Karpas-422 (cell line): ENCODE results near the gene SEC16A. TPM values are rescaled to one million over a fixed set of nuclear protein-coding genes. Genes with fewer than 3 reads are reported as not detected.
"Not testable (repeated sequence)": the region's sequence is repeated elsewhere in the genome, so short reads cannot be mapped to it uniquely, and the experiment has no call there.

Experiments used
- DNase-seq: peaks from one replicate; pipeline ENCODE4 v3.0.0-alpha.2; 2015
- H2AFZ ChIP-seq: fragments of 200-600 bp; sonication (generic); 2 replicates; pipeline ENCODE4 v1.6.1; 2014; ENCODE audit warnings: antibody characterized with exemption, low read length, mixed read lengths
- H3K27ac ChIP-seq: fragments of 200-600 bp; sonication (generic); 2 replicates; pipeline ENCODE4 v1.5.1; 2014; ENCODE audit warnings: mild to moderate bottlenecking, low read length, moderate library complexity
- H3K27me3 ChIP-seq: fragments of 200-600 bp; sonication (generic); 2 replicates; pipeline ENCODE4 v1.6.1; 2014; ENCODE audit warnings: low read length, mixed read lengths
- H3K36me3 ChIP-seq: fragments of 200-600 bp; sonication (generic); 2 replicates; pipeline ENCODE4 v1.6.1; 2014; ENCODE audit warnings: low read length, mixed read lengths; ENCODE audit not compliant: insufficient read depth
- H3K4me1 ChIP-seq: fragments of 200-600 bp; sonication (generic); 2 replicates; pipeline ENCODE4 v1.6.1; 2014; ENCODE audit warnings: mild to moderate bottlenecking, low read length, mixed read lengths
- H3K4me2 ChIP-seq: fragments of 200-600 bp; sonication (generic); 2 replicates; pipeline ENCODE4 v1.6.1; 2014; ENCODE audit warnings: low read length, low read depth, mild to moderate bottlenecking; ENCODE audit not compliant: poor library complexity, severe bottlenecking
- H3K4me3 ChIP-seq: fragments of 200-600 bp; sonication (generic); 2 replicates; pipeline ENCODE4 v1.5.1; 2014; ENCODE audit warnings: mild to moderate bottlenecking, antibody characterized with exemption, low read length, mixed read lengths
- H3K79me2 ChIP-seq: fragments of 200-600 bp; sonication (generic); 2 replicates; pipeline ENCODE4 v1.6.1; 2014; ENCODE audit warnings: mild to moderate bottlenecking, low read length, mixed read lengths
- H3K9ac ChIP-seq: fragments of 200-600 bp; sonication (generic); 2 replicates; pipeline ENCODE4 v1.6.0; 2014; ENCODE audit warnings: low read length
- H3K9me2 ChIP-seq: fragments of 200-600 bp; sonication (generic), shearing (Covaris generic); replicated peaks from 2 replicates; pipeline ENCODE4 v1.6.0; 2014; ENCODE audit warnings: mild to moderate bottlenecking, low read length, moderate library complexity; ENCODE audit not compliant: insufficient read depth
- H3K9me3 ChIP-seq: fragments of 300-700, 200-600 bp; sonication (generic); 2 replicates; pipeline ENCODE4 v1.6.1; 2014; ENCODE audit warnings: low read length, mixed read lengths
- H4K20me1 ChIP-seq: fragments of 200-600 bp; sonication (generic); 2 replicates; pipeline ENCODE4 v1.6.1; 2014; ENCODE audit warnings: mild to moderate bottlenecking, antibody characterized with exemption, low read length, low read depth; ENCODE audit not compliant: insufficient read depth
- total RNA-seq: library from RNA; depleted of rRNA; stranded (reverse); fragments of >200 nt; shearing (Covaris generic); gene quantifications from 2 replicates; pipeline ENCODE4 v1.2.3, GENCODE V29; 2014; ENCODE audit warnings: low replicate concordance

The SEC16A gene
- total RNA-seq, 1 experiment from 2014 or later, result 21.5 TPM

DNA sequence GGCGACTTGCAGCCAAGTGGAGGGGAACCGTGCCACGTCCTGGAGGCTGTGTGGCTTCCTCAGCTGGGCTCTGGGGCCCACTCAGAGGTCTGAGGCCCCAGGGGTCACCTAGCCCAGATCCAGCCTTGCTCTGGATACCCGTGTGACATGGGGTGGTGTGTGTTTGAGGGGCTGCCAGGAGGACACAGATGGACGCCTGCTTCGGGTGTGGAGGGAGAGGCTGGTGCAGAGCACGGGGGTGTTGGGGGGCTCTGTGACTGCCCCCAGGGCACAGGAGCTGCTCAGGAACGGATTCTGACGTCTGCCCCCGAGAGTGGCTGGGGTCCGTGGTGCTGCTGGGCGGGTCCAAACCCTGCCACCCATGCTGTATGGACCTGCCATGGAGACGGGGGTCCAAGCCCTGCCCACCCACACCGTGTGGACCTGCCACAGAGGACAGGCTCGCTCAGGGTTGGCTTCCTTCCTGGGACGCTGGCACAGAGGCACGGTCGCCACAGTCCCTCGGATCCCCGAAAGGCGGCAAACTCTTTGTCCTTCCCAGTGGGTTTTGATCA is 53.7 kb downstream of the SEC16A start:
- Histone ChIP-seq H3K36me3 (no peaks in the 10 kb centered on the region), H3K9me3 (no peaks in the 10 kb centered on the region), H3K27me3 (no peaks in the 10 kb centered on the region), H3K9ac (no peak overlapping the region), H2AFZ (no peak overlapping the region), H4K20me1 (no peaks in the 10 kb centered on the region), H3K4me2 (no peak overlapping the region), H3K4me1 (no peaks in the 10 kb centered on the region), H3K27ac (no peak overlapping the region), H3K9me2 (no peaks in the 10 kb centered on the region), H3K4me3 (no peak overlapping the region), H3K79me2 (no peaks in the 10 kb centered on the region; the same call in 1 of the 2 replicates)
- no peak for DNase-seq

DNA sequence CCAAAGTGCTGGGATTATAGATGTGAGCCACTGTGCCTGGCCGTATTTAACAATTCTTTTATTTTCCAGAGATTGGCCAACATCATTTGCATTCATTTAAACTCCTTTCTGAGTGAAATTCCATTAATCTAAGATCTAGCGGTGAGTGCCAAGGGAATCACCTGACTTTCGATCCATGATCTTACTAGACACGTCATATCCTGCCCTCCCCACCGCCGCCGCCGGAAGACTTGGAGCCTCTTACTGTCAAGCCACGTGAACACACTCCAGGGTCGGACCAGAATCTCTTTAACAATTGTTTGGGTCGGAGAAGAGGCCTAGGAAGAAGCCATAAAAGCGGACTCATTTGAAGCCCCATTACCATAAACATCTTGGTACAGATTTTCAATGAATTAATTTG is 56.1 kb downstream of the SEC16A start:
- no peaks in the 10 kb centered on the region for H3K9me3 ChIP-seq
- H4K20me1 ChIP-seq, result no peaks in the 10 kb centered on the region
- H3K4me2 ChIP-seq, result no peak overlapping the region
- no peak overlapping the region for H3K4me3 ChIP-seq
- H3K4me1 ChIP-seq, result no peaks in the 10 kb centered on the region
- no peaks in the 10 kb centered on the region for H3K9me2 ChIP-seq
- DNase-seq, result no peak
- H3K27ac ChIP-seq, result no peak overlapping the region
- H3K27me3 ChIP-seq, result no peaks in the 10 kb centered on the region
- no peak overlapping the region for H3K9ac ChIP-seq
- H3K36me3 ChIP-seq, result no peaks in the 10 kb centered on the region
- H2AFZ ChIP-seq, result no peak overlapping the region
- H3K79me2 ChIP-seq, result no peaks in the 10 kb centered on the region

DNA sequence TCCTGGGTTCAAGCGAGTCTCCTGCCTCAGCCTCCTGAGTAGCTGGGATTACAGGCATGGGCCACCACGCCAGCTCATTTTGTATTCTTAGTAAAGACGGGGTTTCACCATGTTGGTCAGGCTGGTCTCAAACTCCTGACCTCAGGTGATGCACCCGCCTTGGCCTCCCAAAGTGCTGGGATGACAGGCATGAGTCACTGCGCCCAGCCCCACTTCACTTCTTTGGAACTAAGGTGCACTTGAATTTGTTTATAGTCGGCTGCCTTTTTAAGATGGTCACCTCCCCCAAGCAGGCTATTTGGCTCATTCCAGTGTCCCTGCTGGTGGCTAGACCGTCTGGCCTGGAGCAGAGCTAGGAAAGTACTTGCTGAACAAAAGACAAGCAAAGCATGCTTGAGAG is 57.5 kb downstream of the SEC16A start:
- H3K9me2 ChIP-seq, H3K4me1 ChIP-seq, H3K9ac ChIP-seq, H3K27ac ChIP-seq, H3K4me2 ChIP-seq, H3K9me3 ChIP-seq, H3K36me3 ChIP-seq, DNase-seq, H3K79me2 ChIP-seq, H3K27me3 ChIP-seq, H3K4me3 ChIP-seq, H4K20me1 ChIP-seq, H2AFZ ChIP-seq: not testable (repeated sequence)

DNA sequence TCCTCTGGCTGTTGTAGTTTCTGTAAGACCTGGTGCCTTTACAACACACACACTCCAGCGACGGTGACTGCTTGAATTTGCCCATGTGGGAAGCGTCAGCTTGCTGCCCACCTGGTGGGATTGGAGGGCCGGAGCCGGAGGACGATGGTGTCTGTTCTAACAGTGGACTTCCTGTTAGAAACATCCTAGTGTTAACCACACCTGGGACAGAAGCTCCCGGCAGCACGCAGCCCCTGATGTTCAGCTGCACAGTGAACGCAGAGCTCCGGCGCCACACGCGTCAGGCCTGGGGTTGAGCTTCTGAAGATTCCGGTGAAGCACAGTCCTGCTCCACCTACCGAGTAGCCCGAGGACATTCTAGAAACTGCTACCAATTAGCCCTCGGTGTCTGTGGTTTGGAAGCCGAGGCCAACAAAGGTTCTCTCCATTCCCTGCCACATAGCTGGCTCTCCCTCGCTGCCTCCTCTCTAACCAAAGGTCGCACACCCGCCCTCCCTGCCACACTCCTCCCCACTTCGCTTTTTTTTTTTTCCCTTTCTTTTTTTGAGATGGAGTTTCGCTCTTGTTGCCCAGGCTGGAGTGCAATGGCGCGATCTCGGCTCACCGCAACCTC is 58.0 kb downstream of the SEC16A start:
- H3K9me3 ChIP-seq, result no peaks in the 10 kb centered on the region
- H3K36me3 ChIP-seq, result no peaks in the 10 kb centered on the region
- no peaks in the 10 kb centered on the region for H3K4me1 ChIP-seq

DNA sequence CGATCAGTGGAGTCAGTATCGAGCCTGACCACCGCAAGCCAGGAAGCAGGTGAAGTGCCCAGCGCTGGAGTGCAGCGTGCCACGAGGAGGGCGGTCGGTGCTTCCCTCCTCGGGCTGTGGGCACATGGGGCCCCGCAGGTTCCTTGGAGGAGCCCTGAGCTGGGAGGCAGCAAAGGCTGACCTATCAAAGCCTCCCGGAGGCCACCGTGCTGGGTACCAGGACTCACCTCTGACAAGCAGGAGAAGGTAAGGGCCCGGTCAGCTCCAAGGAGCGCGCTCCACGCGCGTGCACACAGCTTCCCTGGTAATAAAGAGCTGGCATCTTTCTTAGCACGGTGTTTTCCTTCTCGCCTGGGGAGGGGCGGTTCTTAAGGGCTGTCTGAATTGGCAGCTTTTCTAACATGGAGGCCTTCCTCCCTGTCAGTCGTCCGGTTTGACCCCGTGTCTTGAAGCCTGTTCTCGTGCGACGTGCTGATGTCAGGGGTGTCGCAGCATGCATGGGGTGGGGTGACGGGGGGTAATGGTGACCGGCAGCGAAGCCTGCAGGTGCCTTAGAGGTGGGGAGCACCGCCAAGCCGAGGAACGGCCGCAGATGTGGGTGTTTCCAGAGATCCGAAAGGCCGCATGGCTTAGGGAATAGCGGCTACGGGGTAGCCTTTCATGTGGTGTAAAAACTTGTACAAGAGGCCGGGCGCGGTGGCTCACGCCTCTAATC is 59.3 kb downstream of the SEC16A start:
- Histone ChIP-seq H3K36me3 (no peaks in the 10 kb centered on the region), H3K4me2 (no peak overlapping the region)

More for the DNA sequence above, 58.0 kb downstream of the SEC16A start:
- H4K20me1 ChIP-seq, result no peaks in the 10 kb centered on the region
- H3K4me2 ChIP-seq, result no peak overlapping the region
- H2AFZ ChIP-seq, result no peak overlapping the region
- no peaks in the 10 kb centered on the region for H3K79me2 ChIP-seq
- no peak overlapping the region for H3K4me3 ChIP-seq
- H3K27me3 ChIP-seq, result no peaks in the 10 kb centered on the region
- H3K9ac ChIP-seq, result no peak overlapping the region
- no peaks in the 10 kb centered on the region for H3K9me2 ChIP-seq
- DNase-seq, result no peak
- H3K27ac ChIP-seq, result no peak overlapping the region

DNA sequence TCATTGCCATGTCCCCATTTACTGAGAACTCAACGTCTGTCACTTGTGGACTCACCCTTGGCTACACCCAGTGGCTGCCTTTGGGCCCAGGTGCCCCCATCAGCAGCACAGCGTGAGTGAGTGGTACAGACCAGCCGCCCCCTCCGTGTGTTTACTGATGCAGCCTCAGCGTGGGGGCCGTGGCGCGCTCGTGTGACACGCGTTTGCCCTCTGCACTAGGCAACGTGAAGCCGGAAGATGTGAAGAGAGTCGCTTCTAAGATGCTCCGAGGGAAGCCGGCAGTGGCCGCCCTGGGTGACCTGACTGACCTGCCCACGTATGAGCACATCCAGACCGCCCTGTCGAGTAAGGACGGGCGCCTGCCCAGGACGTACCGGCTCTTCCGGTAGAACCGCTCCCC is 60.0 kb downstream of the SEC16A start:
- Histone ChIP-seq H3K4me2 (no peak overlapping the region), H3K27ac (no peak overlapping the region), H3K4me3 (no peak overlapping the region), H3K36me3 (no peaks in the 10 kb centered on the region), H3K79me2 (no peaks in the 10 kb centered on the region), H3K4me1 (no peaks in the 10 kb centered on the region), H3K9me3 (no peaks in the 10 kb centered on the region), H3K9me2 (no peaks in the 10 kb centered on the region), H4K20me1 (no peaks in the 10 kb centered on the region), H3K9ac (no peak overlapping the region), H3K27me3 (no peaks in the 10 kb centered on the region), H2AFZ (no peak overlapping the region)
- no peak for DNase-seq

More for the DNA sequence above, 59.3 kb downstream of the SEC16A start:
- no peaks in the 10 kb centered on the region for H3K79me2 ChIP-seq
- H3K4me3 ChIP-seq, result no peak overlapping the region
- no peak overlapping the region for H2AFZ ChIP-seq
- H3K9ac ChIP-seq, result no peak overlapping the region
- no peak for DNase-seq
- H3K9me2 ChIP-seq, result no peaks in the 10 kb centered on the region
- H3K9me3 ChIP-seq, result no peaks in the 10 kb centered on the region
- H3K4me1 ChIP-seq, result no peaks in the 10 kb centered on the region
- H4K20me1 ChIP-seq, result no peaks in the 10 kb centered on the region
- H3K27ac ChIP-seq, result no peak overlapping the region
- no peaks in the 10 kb centered on the region for H3K27me3 ChIP-seq

DNA sequence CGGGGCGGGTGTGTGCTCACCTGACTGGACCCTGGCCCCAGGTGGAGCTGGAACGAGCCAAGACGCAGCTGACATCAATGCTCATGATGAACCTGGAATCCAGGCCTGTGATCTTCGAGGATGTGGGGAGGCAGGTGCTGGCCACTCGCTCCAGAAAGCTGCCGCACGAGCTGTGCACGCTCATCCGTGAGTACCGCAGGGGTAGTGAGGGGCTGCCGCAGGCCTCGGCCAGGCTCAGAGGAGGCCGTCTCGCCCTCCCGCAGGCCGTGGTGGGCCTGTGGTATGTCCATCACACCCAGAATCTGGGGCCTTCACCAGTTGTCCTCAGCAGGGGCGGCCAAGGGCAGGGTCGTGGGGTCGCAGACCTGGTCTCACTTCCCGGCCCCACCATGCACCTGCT is 61.0 kb downstream of the SEC16A start:
- no peak overlapping the region for H3K9ac ChIP-seq
- H3K79me2 ChIP-seq, result no peaks in the 10 kb centered on the region
- no peaks in the 10 kb centered on the region for H3K4me1 ChIP-seq
- DNase-seq, result no peak
- no peaks in the 10 kb centered on the region for H3K9me3 ChIP-seq
- no peaks in the 10 kb centered on the region for H3K27me3 ChIP-seq
- no peaks in the 10 kb centered on the region for H3K9me2 ChIP-seq
- H3K4me3 ChIP-seq, result no peak overlapping the region
- H3K4me2 ChIP-seq, result no peak overlapping the region
- 0 out of 2 replicates have a peak, but pooled peaks cover 2% of the 10 kb centered on the region for H3K36me3 ChIP-seq
- no peaks in the 10 kb centered on the region for H4K20me1 ChIP-seq
- H2AFZ ChIP-seq, result no peak overlapping the region
- no peak overlapping the region for H3K27ac ChIP-seq

DNA sequence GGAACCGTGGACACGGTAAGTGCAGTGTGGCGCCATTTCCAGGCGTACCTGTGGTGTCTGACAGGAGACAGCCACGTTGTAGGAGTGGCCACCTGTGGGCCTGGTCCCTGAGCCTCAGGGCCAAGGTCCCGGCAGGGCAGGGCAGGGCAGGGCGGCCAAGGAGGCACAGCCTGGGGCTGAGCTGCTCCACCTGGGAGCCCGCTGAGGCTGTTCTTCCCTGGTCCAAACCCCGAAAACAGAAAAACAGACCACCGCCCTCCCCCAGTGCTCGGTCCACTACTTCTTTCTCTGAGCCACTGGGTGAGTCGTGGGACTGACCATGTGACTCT is 63.8 kb downstream of the SEC16A start:
- H4K20me1 ChIP-seq, result no peaks in the 10 kb centered on the region
- no peaks in the 10 kb centered on the region for H3K4me1 ChIP-seq
- no peak overlapping the region for H3K9ac ChIP-seq
- no peaks in the 10 kb centered on the region for H3K9me3 ChIP-seq
- H3K4me2 ChIP-seq, result no peak overlapping the region
- DNase-seq, result no peak
- no peaks in the 10 kb centered on the region for H3K9me2 ChIP-seq
- peaks cover 5% of the 10 kb centered on the region; the same call in 1 of the 2 replicates for H3K36me3 ChIP-seq
- no peaks in the 10 kb centered on the region for H3K79me2 ChIP-seq
- H3K4me3 ChIP-seq, result no peak overlapping the region
- H2AFZ ChIP-seq, result no peak overlapping the region
- H3K27me3 ChIP-seq, result no peaks in the 10 kb centered on the region
- no peak overlapping the region for H3K27ac ChIP-seq
